Stimulated activated CD8-positive, alpha-beta memory T cell treated with anti-CD3 and anti-CD28 coated beads, Interleukin-2, amount 100 ng/mL, for 48 hours (primary cell): ENCODE measurements around the gene CNTF.

Experiments used
- DNase-seq, 2 donors: peaks; one replicate each; pipeline ENCODE4 v3.0.0-alpha.2; 2020; ENCODE audit warnings: low read depth in 2 of 2

Gene CNTF

DNA sequence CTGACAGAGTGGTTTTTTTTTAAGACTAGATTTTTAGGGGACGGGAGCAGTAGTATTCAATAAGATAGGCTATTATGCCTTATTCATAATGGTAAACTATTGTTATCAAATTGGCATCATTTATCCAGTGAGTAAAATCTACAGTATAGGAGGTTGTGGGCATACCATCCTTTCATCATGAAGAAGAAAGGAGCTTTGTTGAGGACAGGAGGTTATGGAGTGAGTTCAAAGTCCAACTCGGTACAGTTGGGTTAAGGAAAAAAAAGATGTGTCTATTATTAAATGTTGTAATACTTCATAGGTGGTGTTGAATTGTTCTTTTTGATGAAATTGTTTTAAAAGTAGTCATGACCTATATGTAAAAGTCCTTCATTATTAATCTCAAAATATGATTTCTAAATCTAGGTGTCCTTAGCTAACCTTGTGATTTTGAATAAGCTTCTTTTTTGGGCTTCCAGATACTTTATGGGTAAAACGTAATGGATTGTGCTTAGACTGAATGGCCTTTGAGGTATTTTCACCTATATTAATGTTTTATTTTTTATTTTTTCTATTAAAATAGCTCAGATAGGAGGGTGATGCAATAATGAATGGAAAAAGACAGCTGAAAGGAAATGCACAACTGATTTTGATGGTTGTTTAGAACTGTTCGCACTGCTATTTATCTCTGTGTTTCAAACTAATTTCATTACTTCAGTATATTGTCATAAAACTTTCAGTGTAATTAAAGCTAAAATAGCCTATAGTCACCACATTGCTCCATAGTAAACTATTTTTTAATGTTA is 15.3 kb upstream of the CNTF start:
- DNase-seq: no peak

DNA sequence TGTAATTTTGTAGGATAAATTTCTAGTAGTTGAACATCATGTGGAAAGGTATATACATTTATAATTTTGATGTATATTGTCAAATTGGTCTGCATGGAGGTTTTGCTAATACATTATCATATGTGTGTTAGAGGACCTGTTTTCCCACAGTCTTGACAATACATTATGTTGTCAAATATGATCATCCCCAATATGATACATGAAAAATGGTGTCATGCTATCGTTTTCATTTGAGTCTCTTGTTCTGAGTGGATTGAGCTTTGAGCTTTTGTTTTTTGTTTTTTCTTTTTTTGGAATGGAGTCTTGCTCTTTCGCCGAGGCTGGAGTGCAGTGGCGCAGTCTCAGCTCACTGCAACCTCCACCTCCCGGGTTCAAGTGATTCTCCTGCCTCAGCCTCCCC is 14.1 kb upstream of the CNTF start:
- DNase-seq: no peak

DNA sequence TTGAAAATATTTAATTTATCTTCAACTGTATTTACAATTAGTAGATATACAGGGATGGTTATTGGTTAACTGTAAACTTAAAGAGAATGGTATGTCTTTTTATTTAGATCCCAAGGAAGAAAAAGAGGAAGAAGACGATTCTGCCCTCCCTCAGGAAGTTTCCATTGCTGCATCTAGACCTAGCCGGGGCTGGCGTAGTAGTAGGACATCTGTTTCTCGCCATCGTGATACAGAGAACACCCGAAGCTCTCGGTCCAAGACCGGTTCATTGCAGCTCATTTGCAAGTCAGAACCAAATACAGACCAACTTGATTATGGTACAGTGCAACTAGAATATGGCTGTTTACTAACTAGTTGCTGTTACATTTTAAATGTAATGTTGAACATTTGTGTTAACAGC is 12.7 kb upstream of the CNTF start:
- DNase-seq: no peak

DNA sequence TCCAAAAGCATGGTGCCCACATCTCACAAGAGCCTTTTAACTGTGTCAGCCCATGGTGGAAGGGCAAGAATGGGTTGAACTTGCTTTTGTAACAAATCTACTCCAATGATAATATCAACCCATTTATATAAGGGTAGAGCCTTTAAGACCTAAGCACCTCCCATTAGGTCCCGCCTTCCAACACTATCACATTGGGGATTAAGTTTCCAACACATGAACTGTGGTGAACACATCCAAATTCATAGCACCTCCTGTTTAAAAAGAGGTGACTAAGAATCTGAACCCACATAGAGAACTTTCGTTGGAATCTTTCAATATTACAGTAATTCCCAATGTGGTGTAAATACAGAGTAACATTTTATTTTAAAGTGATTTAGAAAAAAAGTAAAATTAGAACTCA is 9.2 kb upstream of the CNTF start:
- DNase-seq: no peak

DNA sequence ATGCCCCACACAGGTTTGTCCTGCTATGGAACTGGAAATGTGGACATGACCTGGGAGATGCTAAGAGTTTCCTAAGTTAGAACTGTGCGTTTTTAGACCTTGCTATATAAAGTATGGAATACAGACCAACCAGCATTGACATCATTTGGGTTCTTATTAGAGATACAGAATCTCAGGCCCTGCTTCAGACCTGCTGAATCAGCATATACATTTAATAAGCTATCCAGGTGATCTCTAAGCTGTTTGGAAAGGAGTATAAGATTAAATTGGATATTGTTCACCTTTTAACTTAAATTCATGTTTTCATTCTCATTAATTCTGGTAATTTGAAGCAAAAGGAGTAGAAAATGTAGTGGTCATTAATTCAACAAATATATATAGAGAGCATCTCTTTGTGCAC is 6.9 kb upstream of the CNTF start:
- DNase-seq: no peak

DNA sequence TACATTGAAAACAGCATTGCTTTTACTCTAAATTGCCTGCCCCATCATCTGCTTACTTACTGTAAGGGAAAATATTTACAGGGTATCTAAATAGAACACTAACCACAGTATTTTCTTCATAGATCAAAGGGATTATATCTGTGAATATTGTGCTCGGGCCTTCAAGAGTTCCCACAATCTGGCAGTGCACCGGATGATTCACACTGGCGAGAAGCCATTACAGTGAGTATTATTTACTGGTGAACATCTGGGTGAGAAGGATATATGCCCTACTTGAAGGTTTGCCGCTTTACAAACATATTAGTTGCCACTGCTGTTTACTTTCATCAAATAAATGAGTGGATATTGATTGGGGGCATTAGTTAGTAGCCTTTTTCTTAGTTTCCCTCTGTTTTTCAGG is 5.9 kb upstream of the CNTF start:
- no peak for DNase-seq

DNA sequence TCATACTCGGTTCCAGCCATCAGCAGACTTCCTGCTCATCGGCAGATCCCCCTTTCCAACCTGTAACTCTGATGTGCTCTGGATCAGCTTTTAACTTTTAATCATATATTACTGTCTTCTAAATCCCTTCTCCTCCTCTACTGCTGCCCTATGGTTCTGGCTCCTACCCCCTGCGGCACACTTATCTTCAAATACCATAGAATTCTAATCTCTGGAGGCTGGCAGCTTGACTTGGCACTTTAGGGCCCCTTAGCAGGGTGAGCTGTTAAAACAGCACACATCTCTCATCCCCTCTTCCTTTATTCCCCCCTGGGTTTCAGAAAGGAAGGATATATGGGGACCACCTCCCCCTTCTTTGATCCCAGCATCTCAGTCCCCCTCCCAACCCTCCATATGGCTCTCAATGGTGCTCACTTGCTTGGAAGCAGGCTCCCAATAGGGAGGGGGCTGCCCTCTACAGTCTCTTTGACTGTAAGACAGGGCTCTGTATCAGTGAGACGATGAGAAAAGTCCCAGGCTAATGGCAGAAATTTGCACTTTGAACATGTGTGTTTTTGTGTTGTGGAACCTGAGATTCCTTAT is 4.4 kb upstream of the CNTF start:
- DNase-seq: no peak

DNA sequence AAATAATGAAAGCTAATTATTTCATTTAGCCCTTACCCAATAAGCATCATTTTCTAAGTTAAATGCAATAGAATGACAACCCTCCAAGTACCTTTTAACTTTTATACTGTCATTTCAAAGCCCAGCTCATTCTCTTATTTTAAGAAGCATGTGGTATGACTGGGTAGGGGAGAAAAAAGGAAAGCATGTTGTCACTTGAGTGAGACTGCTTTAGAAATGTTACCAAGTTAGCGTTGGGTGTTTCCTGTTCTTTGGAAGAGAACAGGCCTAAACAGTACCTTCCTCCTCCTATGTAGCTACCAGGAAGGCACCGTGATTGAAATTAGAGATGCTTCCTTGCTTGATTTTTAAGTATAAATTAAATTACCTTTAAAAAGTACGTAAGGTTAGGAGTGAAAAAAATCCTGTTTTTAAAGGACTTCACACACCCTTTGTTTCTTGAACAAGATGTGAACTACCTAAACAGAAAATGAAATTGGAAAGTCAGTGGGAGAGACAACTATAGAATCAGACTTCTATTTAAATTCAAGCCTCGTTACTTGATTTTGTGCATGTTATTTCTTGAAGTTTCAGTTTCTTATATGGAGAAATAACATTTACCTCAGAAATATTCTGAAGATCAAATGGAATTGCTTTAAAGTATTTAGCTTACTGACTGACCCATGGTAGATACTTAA is 741 bp upstream of the CNTF start:
- DNase-seq: no peak

DNA sequence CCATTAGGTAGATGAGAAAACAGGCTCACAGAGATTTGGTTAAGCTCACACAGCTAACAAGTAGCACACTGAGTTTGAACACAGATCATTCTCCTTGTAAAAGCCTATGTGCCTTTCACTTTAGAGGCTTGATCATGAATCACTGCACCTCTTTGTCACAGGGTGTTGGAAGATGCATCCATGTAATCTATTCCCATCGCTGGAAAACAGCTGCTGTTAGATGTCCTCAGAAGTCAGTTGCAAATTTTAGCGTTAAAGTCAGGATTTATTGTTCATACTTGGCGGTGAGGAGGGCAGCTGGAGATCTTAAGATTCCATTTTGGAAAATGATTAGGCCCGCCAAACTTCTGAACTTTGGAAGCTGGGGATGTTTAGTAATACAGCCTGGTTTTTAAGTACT is 2.6 kb downstream of the CNTF start:
- DNase-seq: no peak

DNA sequence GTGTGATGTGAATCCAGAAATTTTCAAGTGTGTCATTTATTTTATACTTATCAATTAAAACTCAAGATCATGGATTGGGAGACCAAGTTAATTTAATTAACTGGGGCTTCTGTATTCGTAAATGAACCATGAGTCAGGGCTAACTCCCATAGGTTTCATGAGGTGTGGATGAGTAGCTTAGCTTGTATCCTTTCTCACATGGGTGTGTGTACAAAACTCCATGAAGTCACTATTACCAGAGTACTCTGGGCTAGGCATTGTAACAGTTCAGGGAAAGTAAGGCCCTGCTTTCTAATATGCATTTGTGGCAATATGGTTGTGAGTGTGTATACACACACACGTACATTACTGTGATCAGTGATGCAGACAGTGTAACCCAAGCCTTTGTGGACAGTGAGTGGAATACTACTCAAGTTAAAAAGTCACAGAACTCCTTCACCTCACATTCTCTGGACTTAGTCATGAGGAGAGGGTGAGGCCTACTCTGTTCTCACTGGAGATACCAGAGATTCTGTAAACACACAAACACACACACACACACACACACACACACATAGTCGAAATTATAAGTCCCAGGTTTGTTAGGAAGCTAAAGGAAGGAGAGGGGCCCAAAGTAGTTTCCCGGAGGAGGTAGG is 3.5 kb downstream of the CNTF start:
- no peak for DNase-seq

DNA sequence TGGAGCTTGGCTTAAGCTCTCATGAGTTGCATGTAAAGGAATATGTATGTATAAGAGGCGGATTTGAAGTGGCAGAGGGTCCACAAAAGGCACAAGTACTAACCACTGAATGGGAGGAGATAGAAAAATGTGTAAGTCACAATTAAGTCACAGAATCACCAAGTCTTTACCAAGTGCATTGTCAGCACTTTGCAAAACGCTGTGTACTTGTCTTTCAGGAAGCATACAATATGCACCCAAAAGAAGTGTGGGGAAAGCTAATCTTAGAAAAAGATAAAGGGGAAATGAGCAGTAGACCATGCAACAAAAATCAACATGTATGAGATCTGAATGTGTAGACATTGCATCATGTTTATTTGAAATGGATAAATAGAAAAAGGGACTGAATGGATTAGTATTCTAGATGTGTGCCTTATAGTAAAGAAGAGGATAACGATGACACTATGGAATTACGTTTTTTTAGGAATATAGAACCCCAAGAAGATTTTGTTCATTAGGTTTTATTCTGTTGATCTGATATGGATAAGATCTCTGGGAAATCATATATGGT is 4.5 kb downstream of the CNTF start:
- DNase-seq: no peak

DNA sequence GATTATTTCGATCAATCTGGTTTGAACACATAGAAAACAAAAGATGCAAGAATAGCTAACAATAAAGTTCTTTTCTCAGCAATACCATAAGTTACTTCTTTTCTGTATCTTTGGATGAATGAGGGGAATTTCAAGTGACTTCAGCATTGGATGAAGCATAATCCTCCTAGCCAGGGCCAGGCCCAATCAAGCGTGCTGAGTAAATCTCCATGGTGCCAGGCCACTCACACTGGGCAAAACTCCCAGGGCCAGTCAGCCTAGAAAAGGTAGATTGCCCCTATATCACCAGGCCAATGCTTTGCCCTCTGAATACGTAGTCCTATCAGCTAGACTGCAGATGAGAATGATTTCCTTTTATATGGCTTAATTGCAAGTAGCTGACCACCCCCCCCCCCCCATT is 6.0 kb downstream of the CNTF start:
- no peak for DNase-seq

DNA sequence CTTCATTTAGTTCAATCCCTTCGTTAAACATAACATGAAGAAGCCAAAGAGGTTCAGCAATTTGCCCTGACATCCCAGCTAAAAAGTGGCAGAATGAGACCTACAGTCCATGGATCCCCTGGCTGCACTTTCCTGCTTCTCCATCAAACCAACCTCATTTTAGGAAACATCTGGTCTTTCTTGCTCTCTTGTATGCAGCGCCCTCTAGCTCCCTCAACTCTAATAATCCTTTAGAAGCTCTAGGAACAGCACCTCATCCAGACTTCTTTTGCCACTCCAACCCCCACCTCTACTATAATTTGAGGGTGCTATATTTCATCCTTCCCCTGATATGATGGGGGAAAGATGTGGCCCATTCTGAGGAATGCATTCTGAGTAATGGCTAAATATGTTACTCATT is 7.4 kb downstream of the CNTF start:
- no peak for DNase-seq

DNA sequence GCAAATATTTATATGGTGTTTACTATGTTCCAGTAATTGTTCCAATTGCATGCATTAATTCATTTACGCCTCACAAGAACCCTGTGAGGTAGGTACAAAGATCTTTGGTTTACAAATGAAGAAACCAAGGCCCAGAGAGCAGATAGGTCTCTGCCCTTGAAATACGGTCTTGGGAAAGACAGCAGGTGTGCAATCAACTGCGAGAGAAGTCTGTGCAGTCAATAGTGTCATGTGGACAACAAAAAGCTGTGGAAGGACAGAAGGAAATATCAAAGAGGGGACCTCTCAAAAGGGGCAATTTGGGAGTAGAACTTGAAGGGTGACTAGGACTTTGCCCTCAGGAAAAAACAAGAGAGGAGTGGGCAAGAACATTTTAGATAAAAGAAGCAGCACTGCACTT is 8.9 kb downstream of the CNTF start:
- no peak for DNase-seq

DNA sequence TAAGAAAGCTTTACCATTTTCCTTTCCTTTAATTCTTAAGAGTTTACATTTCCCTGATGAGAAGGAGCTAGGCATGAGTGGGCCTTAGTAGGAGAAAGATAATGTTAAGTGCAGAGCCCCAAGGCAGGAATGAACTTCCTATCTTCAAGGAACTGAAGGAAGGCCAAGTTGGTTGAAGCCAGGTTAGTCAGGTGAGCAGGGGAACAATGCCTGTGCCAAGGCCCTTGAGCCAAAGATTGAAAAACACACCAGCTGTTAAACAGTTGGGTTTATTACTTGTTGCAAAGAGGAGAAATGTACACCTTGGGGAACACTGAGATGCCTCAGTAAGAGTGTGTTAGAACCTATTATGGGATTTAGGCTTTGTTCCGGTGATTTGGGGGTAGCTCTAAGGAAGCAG is 10.0 kb downstream of the CNTF start:
- no peak for DNase-seq

DNA sequence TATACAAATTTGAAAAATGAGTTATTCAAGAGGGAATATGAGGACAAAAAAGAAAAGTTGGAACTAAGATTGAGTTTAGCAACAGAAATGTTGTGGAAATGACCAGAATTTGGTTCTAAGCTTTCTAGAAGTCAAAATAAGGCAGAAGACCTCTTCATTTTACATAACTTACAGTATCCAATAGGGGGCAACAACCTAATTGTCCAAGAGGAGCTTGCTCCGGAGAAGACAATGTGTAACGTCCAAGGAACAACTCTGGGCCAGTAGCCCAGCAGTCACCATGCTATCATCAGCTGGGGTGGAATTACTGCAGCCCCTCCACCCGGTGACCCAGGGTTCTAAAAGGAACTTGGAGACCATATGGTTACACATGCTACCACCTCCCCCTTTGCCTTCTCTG is 14.1 kb downstream of the CNTF start:
- DNase-seq: no peak

DNA sequence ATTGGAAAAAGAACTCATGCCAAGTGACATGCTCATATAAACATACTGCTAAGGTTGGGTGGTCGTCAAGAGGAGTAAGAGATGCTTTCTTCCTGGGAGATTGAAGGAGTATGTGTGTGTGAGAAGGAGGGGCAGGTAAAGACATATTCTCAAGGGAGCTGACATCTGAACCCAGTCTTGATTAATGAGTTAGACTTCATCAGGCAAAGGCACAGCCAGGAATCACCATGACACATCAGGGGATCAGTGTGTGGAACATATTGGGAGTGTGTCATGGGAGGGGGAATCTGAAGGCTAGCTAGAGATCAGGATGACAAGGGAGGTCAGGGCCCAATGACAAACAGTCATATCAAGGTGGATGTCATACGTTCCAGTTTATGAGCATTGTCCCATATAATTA is 14.9 kb downstream of the CNTF start:
- no peak for DNase-seq

DNA sequence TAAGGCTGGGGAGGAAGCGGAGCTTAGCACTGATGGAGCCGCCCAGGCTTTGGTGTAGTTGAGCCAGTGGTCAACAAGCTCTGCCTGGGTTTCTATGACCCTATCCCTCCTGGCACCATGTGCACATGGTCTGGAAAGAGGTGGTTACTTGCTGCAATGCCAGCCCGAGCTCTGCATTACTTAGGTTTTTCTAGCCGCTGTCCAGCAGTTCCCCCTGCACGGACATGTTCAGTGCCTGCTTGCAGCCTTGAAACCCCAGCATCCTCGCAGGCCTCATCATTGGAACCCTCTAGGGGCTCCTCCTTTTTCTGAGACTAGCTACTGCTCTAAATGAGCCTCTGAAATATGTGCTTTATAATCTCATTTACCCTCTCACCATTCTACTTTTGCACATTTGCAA is 16.6 kb downstream of the CNTF start:
- no peak for DNase-seq

DNA sequence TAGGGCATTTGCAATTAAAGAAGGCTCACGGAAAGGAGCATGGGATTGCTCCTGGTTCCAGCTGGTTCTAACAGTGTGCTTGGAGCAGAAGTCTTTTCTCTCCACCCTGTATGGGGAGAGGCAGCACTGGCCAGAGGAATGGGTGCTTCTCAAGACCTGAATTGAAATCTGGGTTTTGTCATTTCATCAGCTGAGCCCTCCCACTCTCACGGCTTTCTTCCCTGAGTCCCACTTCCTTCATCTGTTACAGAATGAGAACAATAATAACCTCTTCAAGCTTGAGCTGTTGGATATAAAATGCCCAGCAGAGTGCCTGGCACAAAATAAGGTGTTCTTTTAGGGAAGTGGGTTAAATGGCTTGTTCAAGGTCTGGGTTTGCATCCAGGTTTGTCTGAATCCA is 17.2 kb downstream of the CNTF start:
- no peak for DNase-seq

DNA sequence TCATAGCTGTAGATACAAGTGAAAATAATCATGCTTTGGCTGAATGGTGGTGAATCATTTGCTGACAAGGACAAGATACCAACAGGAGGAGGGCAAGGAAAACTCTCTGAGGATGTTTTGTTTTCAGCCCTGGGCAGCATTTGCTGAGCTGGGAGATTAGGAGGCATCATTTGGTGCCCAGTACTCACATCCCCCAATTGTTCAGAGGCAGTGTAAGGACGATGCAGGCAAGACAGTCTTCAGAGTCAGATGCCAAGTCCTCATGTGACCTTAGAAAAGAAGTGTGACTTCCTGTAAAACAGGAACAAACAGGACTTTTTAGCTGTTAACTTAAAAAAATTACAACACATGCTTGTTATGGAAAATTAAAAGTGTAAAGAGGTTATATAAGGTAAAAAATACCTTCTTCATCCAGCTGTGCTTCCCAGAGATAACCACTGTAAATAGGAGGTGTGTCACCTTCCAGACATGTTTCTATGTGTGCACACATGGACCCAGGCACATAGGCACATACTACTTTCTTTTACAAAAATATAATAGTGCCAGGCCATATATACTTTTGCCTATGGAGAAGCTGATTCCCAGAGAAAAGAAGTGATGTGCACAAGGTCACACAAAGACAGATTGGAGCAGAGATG is 18.0 kb downstream of the CNTF start:
- no peak for DNase-seq

DNA sequence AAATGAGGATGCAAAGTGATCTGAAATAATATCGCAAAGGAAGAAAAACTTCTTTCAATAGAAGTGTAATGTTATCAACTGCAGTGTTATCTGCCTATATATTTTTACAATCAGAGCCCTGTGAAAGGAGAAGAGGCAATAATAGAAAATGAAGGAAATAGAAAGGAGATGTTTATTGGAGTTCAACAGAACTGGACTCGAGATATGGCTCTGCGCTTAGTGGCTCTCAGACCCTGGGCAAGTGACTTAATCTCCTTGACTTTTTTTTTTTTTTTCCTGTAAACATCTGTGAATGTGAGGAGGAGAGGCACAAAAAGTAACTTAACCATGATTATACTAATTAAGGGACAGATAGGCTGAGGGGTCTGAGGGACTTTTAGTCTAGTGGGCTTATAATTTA is 18.9 kb downstream of the CNTF start:
- DNase-seq: no peak
